Measurements from ENCODE around the gene HNRNPAB.
"Not testable (repeated sequence)": the region's sequence is repeated elsewhere in the genome, so short reads cannot be mapped to it uniquely, and the experiment has no call there.

The HNRNPAB gene

DNA sequence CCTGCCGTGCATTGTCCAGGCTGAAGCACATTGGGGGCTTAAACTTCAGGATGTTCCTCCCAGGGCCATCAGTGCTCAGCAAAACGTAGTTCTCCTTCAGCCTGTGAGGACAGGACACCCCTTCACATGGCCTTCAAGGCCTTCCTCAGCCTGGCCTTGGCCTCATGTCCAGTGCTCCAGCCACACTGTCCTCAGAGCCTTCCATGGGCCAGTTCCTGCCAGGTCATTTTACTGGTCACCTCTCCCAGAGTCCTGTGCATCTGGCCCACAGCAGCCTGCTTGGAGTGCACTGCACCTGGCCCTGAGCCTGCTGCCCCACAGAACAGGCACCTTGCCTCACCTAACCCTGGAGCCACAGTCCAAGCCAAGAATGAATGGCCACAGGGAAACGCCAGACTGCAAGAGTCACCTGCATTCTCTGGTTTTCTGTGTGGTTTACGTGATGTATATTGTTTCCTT is 8.7 kb downstream of the HNRNPAB start:
- no peak for DNase-seq

DNA sequence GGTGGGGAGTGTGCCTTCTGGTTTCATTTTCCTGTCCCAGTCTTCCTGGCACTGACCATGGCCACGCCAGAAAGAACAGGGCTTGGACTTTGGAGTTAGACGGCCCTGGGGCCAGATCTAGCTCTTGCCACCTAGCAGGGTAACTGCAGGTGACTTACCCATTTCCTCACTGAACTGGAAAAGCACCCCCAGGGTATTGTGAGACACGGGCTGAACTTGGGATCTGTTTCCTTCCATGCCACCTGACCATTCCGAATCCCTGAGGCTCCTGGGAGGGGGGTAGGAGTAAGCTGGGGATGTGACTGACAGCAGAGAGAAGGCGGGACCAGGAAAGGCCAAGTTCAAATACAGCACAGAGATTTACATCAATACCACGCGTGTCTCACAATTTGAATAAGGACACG is 9.4 kb downstream of the HNRNPAB start:
- no peak for DNase-seq

DNA sequence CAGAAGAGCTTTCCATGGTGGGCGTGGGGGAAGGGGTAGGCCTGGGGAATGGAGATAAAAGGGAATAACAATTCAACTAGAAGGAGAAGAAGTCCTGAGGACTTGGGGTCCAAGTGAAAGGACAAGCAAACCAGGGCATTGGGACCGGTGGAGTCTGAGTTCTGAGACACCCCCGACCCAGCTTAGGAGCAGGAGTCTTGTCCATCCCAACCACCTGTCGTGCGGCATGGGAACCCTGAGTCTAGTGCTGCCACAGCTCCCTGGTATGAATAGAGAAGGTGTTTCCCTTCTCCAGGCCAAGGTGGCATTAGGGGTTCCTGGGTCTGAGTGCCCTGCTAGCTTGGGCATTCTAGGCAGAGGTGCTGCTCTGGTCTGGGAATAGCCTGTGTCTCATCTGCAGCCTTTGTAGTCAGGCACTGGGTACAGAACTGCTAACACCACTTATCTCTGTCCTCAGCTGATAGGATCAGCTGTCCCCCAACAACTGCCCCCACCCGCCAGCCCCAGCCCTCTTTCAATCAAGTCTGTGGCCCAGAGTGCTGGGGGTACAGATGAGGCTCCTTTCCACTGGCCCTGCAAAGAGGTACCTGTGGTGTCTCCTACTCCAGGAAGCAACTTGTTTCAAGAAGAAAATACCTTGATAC is 9.9 kb downstream of the HNRNPAB start:
- no peak for DNase-seq

DNA sequence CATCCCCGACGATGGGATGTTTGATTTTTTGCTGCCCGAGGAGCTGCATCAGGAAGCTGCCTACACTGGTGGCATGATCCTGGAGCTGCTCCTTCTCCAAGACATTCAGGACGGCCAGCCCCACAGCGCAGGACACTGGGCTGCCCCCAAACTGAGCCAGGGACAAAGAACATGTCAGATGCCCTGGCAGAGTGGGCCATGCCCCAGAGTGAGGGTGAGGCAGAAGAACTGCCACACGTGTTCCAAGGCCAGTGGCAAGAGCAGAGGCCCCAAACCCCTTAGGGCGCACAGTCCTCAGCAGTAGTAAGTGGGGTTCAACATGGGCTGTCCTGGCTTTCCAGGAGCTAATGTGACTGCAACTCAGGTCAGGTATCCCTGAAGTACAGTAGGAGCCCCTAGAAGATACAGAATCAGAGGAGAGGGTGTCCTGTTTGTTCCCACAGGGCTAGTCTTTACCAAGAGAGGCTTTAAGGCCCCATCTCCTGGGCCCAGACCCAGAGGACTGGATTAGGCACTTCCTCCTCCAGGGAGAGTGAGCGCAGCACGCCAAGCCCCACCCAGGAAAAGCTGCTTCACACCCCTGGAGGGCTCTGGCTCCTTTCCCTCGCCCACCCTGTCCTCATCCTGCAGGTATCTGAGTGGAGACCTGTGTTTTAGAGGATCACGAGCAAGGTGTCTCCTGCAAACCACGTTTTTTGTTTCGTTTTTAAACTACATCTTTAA is 11.1 kb downstream of the HNRNPAB start:
- no peak for DNase-seq

DNA sequence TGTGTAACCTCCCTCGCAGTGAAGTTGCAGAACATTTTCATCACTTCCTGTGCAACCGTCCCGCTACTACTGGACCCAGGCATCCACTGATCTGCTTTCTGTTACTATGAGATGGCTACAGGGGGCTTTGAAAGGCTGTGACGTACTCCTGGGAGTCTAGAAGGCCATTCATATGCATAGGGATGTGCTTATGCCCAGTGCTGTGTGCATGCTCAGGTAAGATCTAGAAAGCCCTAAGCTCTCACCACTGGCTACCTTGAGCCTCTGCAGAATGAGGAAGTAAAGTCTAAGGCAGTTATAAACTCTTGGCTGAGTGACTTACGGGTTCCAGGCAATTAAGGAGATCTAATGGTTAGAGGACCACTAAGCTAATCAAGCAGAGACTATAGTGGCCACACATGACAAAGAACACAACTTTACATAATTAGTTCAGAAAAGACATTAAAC is 11.8 kb downstream of the HNRNPAB start:
- no peak for DNase-seq

DNA sequence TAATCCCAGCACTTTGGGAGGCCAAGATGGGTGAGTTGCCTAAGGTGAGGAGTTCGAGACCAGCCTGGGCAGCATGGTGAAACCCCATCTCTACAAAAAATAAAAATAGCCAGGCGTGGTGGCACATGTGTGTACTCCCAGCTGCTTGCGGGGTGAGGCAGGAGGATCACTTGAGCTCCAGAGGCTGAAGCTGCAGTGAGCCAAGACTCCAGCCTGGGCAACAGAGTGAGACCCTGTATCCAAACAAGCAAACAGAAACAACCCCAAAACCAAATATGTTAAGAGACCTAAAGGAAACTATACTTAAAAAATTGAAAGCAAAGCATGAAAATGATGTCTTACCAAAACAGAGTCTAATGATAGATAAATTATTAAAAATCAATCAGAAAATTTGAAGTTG is 12.4 kb downstream of the HNRNPAB start:
- no peak for DNase-seq

DNA sequence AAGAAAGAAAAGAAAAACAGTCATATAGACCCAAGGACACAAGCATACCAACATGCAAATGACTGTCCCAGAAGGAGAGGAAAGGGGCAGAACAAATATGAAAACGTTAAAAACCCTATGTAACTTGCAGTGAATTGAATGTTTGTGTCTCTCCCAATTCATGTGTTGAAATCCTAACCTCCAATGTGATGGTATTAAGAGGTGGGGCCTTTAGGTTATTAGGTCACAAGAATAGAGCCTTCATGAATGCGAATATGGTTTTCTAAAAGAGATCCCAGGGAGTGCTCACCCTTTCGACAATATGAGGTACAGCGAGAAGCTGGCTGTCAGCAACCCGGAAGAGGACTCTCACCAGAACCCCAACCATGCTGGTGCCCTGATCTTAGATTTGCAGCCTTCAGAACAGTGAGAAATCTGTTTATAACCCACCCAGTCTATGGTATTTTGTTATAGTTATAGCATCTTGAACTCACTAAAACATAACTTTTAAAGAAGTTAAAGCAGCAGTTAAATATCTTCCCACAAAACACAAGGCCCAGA is 14.0 kb downstream of the HNRNPAB start:
- DNase-seq, result no peak

DNA sequence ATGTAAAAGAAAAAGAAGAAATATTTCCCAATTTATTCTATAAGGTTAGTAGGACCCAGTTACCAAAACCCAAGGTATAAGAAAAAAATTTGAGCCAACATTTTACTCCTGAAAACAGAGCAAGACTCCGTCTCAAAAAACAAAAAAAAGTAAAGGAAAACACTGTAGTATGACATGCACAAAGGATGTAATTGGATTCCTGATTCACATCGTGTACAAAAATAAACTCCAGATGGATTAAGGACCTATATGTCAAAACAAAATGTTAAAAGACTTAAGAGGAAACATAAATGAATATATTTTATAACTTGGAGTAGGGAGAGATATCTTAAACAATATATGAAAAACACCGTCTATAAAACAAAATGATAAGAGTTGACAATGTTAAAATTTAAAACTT is 14.5 kb downstream of the HNRNPAB start:
- no peak for DNase-seq

DNA sequence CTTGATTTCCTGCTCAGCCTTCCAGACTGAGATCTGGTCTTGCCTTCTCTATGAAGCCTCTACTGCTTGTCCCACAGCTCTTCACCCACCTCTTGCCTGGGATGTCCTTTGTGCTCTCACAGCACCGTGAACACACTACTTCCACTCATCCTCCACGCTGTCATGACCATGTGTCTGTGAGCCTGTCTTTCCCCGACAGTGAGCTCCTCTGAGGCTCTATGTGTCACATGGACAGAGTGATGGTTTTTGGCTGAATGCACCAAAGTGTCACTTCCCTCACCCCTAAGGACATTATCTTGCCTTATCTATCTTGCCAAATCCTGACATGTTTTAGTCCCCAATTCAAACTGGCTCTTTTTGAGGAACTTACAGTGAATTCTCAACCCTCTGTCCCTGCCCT is 16.9 kb downstream of the HNRNPAB start:
- no peak for DNase-seq

DNA sequence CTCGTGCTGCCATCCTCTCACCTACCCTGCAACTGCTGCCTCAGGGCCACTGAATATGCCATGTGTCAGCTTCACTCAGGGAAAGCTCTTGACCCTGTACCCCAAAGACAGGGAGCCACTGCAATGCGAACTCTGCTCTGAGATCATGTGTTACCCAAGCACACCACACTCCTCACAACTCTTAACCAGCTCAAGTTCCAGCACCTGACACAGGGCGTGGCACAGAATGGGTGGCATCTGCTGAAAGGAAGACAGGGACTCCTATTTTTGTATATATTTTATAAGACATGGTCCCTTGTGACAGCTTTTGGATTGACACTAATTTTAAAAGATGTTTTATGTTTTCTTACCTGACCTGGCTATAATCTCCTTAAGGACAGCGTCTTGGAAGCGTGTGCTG is 17.5 kb downstream of the HNRNPAB start:
- no peak for DNase-seq

DNA sequence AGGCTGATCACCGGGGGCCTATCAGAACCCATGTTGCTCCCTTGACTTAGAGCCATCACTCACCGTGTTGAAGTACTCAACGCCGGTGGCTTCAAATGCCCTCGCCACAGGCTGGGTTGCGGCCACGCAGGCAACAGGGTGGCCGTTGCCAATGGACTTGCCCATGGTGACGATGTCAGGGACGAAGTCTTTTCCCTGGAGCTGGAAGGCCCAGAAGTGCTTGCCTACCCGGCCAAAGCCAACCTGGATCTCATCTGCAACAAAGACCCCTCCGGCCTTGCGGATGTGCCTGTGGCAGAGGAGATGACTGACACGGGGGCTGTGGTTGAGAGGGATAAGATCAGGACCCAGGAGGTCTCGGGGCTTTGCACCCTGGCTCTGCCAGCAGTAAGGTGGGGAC is 18.0 kb downstream of the HNRNPAB start:
- no peak for DNase-seq

DNA sequence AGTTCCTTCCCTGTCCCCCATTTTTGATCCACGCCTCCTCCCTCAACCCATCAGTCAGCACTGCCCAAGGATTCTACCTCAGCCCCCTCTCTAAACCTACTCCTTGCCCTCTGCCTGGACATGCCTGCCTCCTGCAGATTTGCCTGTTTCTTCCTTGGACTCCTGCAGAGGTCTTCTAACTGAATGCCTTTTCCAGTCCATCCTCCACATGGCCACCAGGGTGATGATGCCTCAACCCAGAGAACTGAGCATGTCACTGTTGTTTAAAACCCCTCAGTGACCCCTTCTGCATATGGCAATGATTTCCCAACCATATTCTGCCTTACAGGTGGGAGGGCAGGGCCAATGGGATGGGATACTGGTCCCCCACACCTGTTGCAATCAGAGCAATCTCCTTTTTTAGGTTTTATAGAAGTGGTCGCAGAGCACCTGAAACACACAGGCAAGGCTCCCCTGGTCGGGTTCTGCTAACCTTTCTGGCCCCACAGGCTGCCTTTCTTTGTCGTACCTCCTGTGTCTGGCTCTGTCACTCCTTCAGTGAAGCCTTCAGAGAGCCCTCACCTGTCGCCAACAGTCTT is 19.0 kb downstream of the HNRNPAB start:
- DNase-seq, result no peak

DNA sequence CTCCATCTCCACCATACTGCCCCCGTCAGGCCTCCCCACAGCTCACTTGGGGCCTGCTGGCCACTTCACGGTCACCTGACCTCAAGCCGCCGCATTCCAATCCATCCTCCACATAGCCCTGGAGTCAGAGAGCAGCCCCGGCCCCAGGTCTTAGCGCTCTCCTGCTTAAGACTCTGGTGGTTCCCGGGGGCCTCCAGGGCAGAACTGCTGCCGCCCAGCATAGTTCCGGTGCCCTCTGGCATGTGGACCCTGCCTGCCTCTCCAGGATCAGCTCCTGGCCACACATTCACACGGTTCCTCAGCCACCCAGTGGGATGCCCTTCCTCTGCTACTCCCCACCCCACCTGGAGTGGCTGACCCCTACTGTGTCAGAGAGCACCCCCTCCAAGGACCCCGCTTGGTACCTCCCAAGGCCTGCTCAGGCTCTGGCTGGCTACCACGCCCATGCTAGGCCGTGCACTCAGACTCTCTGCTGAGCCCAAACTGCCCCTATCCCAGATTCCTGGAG is 19.5 kb downstream of the HNRNPAB start:
- no peak for DNase-seq

DNA sequence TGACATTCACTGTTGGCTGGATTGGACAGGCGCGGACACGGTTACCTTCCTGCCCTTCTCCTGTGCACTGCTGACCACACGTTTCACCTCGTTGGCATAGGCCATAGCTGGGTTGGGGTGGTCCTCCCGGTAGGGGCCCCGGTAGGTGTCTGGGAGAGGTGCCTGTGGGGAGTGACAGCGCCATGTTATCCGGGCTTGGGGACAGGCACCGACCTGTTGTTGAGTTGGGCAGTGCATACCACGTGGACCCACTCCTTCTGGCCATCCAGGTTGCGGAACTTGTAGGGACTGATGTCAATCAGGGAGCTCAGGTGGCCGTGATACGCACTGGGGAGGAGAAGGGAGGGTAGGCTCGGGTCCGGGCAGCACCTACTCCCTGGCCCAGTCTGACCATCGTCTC is 20.1 kb downstream of the HNRNPAB start:
- DNase-seq, result no peak

DNA sequence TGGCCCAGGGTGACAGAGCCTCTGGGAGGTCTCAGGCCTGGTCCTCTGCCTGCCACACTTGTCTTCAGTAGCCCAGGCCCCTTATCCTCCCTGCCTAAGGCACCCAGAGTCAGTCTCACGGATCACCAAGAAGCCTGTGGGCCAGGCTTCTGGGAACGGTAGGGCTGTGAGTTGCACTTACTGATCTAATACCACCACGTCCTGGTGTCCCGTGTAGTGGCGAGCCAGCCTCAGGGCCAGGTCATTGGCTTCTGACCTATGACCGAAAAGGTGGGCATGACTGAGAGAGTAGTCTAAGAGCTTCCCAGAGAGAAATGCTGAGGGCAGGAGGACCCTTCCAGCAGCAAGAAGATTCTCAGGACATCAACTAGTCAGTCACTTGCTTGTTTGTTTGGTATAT is 20.8 kb downstream of the HNRNPAB start:
- DNase-seq, result no peak

DNA sequence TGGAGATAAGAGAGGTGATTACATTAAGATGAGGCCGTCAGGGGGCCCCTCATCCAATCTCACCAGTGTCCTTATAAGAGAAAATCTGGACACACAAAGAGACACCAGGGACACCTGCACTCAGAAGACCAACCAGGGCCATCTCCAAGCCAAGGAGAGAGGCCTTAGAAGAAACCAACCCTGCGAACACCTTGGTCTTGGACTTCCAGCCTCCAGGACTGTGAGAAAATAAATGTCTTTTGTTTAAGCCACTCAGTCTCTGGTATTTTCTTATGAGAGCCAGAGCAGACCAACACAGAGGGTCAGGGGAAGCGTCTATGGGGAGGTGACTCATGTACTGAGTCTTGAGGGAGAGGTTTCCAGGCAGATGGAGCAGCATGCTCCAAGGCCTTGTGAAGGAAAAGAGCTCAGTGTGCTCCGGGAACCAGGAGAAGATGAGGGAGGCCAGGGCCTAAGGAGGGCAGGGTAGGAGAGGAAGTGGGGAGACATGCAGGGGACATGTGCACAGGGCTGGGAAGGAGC is 22.9 kb downstream of the HNRNPAB start:
- DNase-seq, result no peak

DNA sequence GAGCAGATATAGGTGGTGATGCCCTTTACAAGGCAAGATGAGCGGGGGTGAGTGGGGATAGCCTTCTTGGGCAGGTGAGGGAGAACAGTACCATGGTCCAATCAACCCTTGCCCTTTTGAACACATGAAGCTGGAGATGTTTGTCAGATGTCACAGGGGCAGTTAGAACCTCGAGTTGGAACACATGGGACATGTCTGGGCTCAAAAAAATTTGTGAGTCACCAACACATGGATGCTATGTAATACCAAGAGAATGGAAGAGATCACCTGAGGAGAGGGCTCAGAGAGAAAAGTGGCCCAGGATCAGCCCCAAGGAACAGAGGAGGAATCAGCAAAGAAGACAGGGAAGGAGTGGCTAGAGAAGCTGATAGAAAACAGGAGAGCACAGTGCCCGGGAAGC is 23.6 kb downstream of the HNRNPAB start:
- no peak for DNase-seq

DNA sequence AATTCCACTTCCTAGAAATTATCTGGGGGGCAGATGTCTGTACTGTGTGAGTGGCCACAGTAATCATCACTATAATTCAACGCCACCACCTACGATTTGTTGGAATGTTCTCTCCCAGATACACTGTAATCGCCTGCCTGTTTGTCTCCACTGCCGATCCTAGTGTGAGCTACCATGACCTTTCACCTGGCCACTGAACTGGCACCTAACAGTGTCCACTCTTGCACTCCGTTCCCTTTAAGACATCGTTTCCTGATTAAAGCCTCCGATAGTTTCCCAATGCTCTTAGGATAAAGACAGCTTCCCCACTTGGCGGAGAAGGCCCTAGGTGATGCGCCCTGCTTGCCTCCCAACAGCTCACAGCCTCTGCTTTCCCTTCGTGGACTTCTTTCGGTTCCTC is 24.3 kb downstream of the HNRNPAB start:
- DNase-seq, result no peak

DNA sequence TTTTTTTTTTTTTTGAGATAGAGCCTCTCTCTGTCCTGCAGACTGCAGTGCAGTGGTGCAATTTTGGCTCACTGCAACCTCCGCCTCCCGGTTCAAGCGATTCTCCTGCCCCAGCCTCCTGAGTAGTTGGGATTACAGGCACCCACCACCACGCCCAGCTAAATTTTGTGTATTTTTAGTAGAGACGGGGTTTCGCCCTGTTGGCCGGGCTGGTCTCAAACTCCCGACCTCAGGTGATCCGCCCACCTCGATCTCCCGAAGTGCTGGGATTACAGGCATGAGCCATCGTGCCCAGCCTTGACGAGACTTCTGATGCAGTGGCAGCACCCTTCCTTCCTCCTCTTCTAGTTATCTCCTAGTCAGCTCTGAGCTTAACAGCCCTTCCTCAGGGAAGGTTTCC is 24.8 kb downstream of the HNRNPAB start:
- not testable (repeated sequence) for DNase-seq

DNA sequence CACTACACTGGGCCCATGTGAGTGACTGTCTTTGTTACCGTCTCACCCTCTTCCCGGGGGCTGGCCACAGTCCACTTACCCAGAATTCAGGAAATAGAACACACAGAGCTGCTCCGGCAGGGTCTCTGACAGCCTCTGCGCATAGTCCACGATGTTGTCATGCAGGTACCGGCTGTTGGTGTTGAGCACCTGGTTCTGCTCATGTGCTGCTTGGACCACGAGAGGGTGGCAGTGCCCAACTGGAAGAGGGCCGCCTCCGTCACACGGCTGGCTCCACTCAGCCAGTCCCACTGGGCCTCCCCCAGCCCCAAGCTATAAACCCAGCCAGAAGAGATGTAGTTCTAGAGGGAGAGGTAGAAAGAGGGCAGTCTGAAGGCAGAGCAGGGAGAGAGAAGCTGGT is 25.5 kb downstream of the HNRNPAB start:
- no peak for DNase-seq

DNA sequence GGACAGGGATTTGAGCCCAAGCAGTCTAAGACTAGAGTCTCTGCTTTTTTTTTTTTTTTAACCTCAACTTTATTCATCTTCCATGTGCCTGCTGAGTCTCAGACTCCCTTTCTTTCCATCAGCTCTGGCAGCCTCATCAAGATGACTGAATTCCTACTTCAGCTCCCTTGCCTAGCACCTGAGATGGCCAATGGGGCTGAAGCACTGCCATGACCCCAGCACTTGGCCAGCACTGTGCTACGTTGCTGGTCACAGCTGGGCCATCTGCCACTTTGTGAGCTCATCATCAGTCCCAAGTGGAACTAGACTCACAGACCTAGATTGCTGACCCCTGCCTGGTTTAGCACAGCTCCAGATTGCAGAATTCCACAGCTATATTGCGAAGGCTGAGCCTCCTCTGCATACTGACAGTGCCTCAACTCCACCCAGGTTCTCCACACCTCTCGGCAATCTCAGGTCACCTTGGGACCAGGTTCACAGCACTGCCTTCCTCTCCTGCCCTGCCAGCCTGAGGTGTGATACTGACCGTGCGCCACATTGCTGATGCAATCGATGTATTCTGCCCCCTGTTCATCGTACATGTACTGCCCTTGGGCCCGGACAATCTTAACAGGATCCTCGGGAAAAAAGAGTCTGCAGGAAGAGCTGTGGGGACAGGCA is 26.7 kb downstream of the HNRNPAB start:
- no peak for DNase-seq

DNA sequence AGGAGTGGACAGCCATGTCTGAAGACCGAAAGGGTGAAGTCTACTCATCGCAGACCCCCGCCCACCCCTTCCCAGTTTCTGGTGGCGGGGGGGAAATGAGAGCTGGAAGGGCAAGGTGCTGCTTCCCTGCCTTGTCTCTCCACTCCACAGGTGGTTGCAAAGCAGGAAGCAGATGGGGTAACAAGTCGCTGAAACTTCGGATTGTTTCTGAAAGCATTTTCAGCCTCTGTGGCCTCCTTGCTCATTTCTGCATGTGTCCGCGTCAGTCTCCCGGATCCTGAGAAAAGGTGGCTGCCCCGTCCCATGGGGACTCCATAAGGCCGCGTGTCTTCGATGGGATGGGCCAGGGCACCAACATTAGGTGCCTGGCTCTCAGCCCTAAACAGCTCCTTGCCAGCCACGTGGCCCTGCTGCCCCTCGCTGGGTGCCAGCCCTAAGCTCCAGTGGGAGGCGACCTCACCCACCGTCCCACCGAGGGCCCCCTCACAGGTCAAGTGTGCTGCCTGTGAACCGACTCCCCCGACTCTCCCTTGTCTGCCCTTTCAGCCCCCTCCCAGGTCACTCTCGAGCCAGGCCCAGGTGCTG is 27.3 kb downstream of the HNRNPAB start:
- no peak for DNase-seq

All from SW 1271 (cell line).